ENCODE results near the gene GCNT1. TPM values are rescaled to one million over a fixed set of nuclear protein-coding genes. Genes with fewer than 3 reads are reported as not detected.
"Not testable (repeated sequence)": the region's sequence is repeated elsewhere in the genome, so short reads cannot be mapped to it uniquely, and the experiment has no call there.

Gene GCNT1
- total and polyA plus RNA-seq, 2 donors (not counting 1 experiment from before 2014, with no cell fraction given), result 27.7 to 41.5 TPM

- no peak overlapping the region for H2AFZ ChIP-seq (ENCODE audit: low read length)
- H3K27me3 ChIP-seq (ENCODE audit: control insufficient read depth, insufficient read depth, low read length), result no peaks in the 10 kb centered on the region
- no peak overlapping the region for H3K4me2 ChIP-seq (ENCODE audit: extremely low read depth, insufficient read depth, low read length)
- H3K4me3 ChIP-seq (replicated peaks in 1 of 4; ENCODE audit: control extremely low read depth in 1 of 4, insufficient read depth in 1 of 4, low read depth in 3 of 4, low read length in 4 of 4), result no peak overlapping the region
- no peaks in the 10 kb centered on the region for H4K20me1 ChIP-seq (ENCODE audit: control insufficient read depth, extremely low read depth, insufficient read depth, low read length)
- no peaks in the 10 kb centered on the region for H3K36me3 ChIP-seq (ENCODE audit: control insufficient read depth, insufficient read depth, low read length)
- peaks cover 2% of the 10 kb centered on the region for H3K79me2 ChIP-seq (ENCODE audit: control insufficient read depth, insufficient read depth, low read length)
- TF ChIP-seq EZH2 (IDR thresholded peaks at IDR 0.05; ENCODE audit: low read length, missing control alignments) (no peak), CTCF (conservative IDR thresholded peaks at IDR 0.05 in 1 of 2, IDR thresholded peaks at IDR 0.05 in 1 of 2; ENCODE audit: low read depth in 1 of 2, low read length in 2 of 2) (no peak)
- H3K4me1 ChIP-seq (ENCODE audit: control insufficient read depth, extremely low read depth, insufficient read depth, low read length), result no peaks in the 10 kb centered on the region
- no peaks in the 10 kb centered on the region for H3K9me3 ChIP-seq (ENCODE audit: control insufficient read depth, insufficient read depth, low read depth, low read length)
- no peak overlapping the region for H3K9ac ChIP-seq (ENCODE audit: insufficient read depth, low read length)
- no peak overlapping the region for H3K27ac ChIP-seq (ENCODE audit: insufficient read depth, low read length)
- no peak for DNase-seq (ENCODE audit: low read depth in 2 of 2)
Observed at GRCh38 chr9:76475686-76476085, 16.7 kb downstream of the GCNT1 start.

- not testable (repeated sequence) for H3K36me3 ChIP-seq (ENCODE audit: control insufficient read depth, insufficient read depth, low read length); H3K27ac ChIP-seq (ENCODE audit: insufficient read depth, low read length); H3K9me3 ChIP-seq (ENCODE audit: control insufficient read depth, insufficient read depth, low read depth, low read length); H3K79me2 ChIP-seq (ENCODE audit: control insufficient read depth, insufficient read depth, low read length); H2AFZ ChIP-seq (ENCODE audit: low read length); H3K4me1 ChIP-seq (ENCODE audit: control insufficient read depth, extremely low read depth, insufficient read depth, low read length); H4K20me1 ChIP-seq (ENCODE audit: control insufficient read depth, extremely low read depth, insufficient read depth, low read length); H3K4me3 ChIP-seq (replicated peaks in 1 of 4; ENCODE audit: control extremely low read depth in 1 of 4, insufficient read depth in 1 of 4, low read depth in 3 of 4, low read length in 4 of 4); DNase-seq (ENCODE audit: low read depth in 2 of 2); H3K27me3 ChIP-seq (ENCODE audit: control insufficient read depth, insufficient read depth, low read length); H3K4me2 ChIP-seq (ENCODE audit: extremely low read depth, insufficient read depth, low read length); H3K9ac ChIP-seq (ENCODE audit: insufficient read depth, low read length)
Observed at GRCh38 chr9:76477818-76478217, 18.8 kb downstream of the GCNT1 start.

GRCh38 chr9:76478226-76478625 lies 19.2 kb downstream of the GCNT1 start:
- Histone ChIP-seq H2AFZ (ENCODE audit: low read length) (no peak overlapping the region), H3K36me3 (ENCODE audit: control insufficient read depth, insufficient read depth, low read length) (no peaks in the 10 kb centered on the region), H3K79me2 (ENCODE audit: control insufficient read depth, insufficient read depth, low read length) (peaks cover 2% of the 10 kb centered on the region), H3K9me3 (ENCODE audit: control insufficient read depth, insufficient read depth, low read depth, low read length) (no peaks in the 10 kb centered on the region), H3K9ac (ENCODE audit: insufficient read depth, low read length) (no peak overlapping the region), H3K4me3 (replicated peaks in 1 of 4; ENCODE audit: control extremely low read depth in 1 of 4, insufficient read depth in 1 of 4, low read depth in 3 of 4, low read length in 4 of 4) (no peak overlapping the region), H3K27ac (ENCODE audit: insufficient read depth, low read length) (no peak overlapping the region), H3K4me2 (ENCODE audit: extremely low read depth, insufficient read depth, low read length) (no peak overlapping the region), H3K27me3 (ENCODE audit: control insufficient read depth, insufficient read depth, low read length) (no peaks in the 10 kb centered on the region), H3K4me1 (ENCODE audit: control insufficient read depth, extremely low read depth, insufficient read depth, low read length) (no peaks in the 10 kb centered on the region), H4K20me1 (ENCODE audit: control insufficient read depth, extremely low read depth, insufficient read depth, low read length) (no peaks in the 10 kb centered on the region)
- DNase-seq (ENCODE audit: low read depth in 2 of 2), result no peak
- TF ChIP-seq CTCF (conservative IDR thresholded peaks at IDR 0.05 in 1 of 2, IDR thresholded peaks at IDR 0.05 in 1 of 2; ENCODE audit: low read depth in 1 of 2, low read length in 2 of 2), result no peak
- TF ChIP-seq EZH2 (IDR thresholded peaks at IDR 0.05; ENCODE audit: low read length, missing control alignments), result no peak

- H3K9ac ChIP-seq (ENCODE audit: insufficient read depth, low read length); H3K27ac ChIP-seq (ENCODE audit: insufficient read depth, low read length); H3K4me3 ChIP-seq (replicated peaks in 1 of 4; ENCODE audit: control extremely low read depth in 1 of 4, insufficient read depth in 1 of 4, low read depth in 3 of 4, low read length in 4 of 4); DNase-seq (ENCODE audit: low read depth in 2 of 2); H3K9me3 ChIP-seq (ENCODE audit: control insufficient read depth, insufficient read depth, low read depth, low read length); H3K4me2 ChIP-seq (ENCODE audit: extremely low read depth, insufficient read depth, low read length); H2AFZ ChIP-seq (ENCODE audit: low read length); H3K79me2 ChIP-seq (ENCODE audit: control insufficient read depth, insufficient read depth, low read length); H3K4me1 ChIP-seq (ENCODE audit: control insufficient read depth, extremely low read depth, insufficient read depth, low read length); H4K20me1 ChIP-seq (ENCODE audit: control insufficient read depth, extremely low read depth, insufficient read depth, low read length); H3K27me3 ChIP-seq (ENCODE audit: control insufficient read depth, insufficient read depth, low read length); H3K36me3 ChIP-seq (ENCODE audit: control insufficient read depth, insufficient read depth, low read length): not testable (repeated sequence)
Observed at GRCh38 chr9:76479337-76479736, 20.4 kb downstream of the GCNT1 start.

Data from fibroblast of lung (primary cell).